ENCODE measurements around the gene PRR33.

PRR33 gene

DNA sequence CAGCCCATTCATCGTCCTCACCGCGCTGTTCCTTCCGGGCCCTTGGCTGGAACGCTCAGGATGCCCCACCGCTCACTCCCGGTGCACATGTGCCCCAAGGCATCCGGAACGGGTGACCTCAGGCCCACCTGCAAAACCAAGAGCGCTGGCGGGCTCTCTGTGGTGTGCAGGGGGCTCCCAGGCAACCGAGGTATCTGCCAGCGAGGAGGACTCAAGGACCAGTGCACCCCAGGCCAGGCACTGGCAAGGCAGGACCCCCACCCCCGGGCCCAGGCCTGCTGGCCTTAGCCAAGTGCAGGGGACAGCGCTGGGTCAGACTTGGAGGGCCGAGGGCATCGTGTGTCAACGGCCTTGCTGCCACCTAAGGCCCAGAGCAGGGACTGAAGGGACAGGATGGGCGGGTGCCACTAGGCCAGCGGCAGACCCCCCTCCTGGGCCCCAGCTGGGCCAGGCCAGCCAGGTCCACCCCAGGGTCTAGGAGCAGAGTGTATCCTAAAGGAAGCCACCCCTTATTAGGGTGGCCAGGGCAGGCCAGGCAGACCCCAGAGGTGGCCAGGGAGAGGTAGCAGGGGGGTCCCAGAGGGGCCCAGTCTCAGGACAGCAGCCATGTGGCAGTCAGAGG lies 36.3 kb upstream of the PRR33 start:
- no peak for DNase-seq

- DNase-seq = no peak
Observed at GRCh38 chr11:1927026-1927847, 35.5 kb upstream of the PRR33 start.

GRCh38 chr11:1926156-1927025 lies 34.7 kb upstream of the PRR33 start:
- no peak for DNase-seq

DNA sequence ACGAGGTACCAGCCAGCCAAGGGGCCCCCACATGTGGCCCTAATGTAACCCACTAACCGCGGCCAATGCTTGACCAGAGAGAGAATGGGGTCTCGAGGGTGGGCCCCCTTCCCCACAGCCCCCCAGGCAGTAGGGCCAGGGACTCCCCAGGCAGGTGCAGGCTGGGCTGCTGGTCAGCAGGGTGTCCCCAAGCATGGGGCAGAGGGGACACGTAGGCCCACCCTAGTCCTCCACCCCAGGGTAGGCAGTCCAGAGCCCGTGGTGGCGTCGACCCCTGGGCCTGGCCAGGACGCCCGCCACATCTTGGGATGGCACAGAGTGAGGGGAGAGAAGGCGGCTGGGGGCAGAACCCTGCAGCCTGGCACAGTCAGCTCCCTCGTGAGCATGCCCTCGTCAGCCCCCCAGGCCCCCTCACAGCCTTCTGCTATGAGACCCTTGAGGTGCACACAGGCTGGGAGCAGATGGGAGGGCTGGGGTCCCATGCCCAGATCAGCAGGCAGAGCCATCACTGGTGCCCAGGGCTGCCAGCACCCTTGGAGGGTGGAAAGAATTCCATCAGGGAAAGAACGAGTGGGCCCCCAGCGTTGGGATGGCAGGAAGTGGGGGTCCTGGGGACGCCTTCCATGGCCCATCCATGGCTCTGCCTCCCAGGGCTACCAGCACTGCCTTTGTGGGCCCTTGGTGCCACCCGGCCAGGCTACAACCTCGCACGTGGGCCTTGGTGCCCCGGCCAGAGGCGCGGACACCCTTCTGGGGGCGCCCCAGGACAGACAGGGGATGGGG lies 33.9 kb upstream of the PRR33 start:
- DNase-seq = no peak

DNA sequence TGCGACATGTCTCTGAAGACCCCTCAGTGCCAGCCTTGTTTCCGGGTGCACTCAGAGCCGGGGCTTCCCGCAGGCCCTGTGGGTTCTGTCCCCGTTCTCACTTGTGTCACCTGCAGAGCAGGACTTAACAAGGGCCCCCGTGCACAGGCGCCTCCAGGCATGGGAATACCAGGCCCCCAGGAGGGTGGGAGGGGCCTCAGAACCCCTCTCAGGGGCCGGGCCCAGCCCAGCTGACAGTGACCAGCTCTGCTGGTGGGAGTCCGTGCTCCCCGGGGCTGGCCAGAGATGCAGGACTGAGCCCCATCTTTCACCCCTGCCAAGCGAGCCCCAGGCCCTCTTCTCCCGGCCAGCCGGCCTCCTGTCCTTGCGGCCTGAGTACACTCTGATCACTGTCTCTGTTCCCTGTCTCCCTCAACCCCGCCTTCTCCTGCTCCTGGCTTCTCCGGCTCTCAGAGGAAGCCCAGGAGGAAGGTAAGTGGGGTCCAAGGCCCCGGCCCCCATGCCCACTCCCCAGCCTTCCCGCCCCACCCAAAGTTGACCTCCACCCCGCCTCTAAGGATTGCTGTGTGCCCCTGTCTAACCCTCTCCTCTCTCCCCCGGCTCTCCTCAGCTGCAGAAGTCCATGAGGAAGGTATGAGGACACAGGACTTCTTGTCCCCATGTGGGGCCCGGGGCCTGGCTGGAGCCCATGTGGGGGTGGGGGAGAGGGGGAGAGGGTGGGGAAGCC lies 33.1 kb upstream of the PRR33 start:
- no peak for DNase-seq

GRCh38 chr11:1924181-1924580 lies 32.5 kb upstream of the PRR33 start:
- no peak for DNase-seq

DNA sequence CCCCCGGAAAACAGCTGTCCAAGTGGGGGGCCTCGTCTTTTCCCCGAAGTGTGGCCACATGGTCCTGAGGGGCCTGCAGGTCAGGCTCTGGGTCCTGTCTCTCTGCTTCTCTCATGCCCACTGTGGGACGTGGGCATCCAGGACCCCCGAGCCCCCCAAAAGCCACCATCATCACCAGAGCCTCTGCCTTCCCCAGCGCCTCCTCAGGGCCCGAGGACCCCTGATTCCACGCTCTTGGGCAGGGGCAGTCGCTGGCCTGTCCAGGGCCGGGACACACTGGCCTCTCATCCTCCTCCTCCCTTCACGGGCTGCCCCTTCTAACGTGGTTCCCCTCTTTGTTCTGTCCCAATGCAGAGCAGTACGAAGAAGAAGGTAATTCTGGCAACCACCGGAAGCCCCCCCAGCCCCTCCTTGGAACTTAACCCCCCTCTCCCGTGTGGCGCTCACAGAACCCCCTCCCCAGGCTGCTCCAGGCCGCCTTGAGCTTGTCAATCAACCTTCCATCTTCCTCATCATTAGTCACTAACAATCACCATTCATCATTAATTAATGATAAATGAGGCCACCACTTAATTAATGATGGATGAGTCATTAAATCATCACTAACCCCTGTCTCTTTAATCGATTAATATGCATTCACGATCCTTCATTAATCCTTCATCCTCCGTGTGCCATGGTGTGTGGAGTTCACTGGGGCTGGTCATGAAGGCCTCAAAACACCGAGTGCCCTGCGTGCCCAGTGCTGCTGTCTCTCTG lies 31.7 kb upstream of the PRR33 start:
- DNase-seq = no peak

DNA sequence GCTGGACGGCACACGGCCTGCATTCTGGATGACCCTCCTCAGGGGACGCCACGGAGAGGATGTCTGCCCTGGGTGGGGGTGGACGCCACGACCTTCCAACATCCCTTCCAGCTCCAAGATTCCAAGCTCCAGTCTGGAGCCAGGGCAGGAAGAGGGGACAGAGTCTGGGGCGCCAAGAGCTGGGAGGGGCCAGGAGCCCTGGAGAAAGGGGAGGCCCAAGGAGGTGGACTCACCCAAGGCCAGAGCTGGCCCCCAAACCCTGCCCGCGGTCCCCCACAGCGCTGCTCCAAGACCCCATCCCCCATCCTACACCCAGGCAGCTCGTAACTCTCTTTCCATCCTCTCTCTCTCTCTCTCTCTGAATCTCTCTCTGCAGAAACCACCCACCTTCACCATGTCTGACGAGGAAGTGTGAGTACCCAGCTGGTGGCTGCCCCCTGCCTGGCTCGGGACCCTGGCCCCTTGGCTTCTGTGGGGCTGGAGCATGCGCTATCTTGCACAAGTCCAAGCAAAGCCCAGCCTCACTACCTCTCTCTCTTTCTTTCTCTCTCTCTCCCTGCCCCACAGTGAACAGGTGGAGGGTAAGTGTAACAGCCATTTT lies 30.9 kb upstream of the PRR33 start:
- no peak for DNase-seq

DNA sequence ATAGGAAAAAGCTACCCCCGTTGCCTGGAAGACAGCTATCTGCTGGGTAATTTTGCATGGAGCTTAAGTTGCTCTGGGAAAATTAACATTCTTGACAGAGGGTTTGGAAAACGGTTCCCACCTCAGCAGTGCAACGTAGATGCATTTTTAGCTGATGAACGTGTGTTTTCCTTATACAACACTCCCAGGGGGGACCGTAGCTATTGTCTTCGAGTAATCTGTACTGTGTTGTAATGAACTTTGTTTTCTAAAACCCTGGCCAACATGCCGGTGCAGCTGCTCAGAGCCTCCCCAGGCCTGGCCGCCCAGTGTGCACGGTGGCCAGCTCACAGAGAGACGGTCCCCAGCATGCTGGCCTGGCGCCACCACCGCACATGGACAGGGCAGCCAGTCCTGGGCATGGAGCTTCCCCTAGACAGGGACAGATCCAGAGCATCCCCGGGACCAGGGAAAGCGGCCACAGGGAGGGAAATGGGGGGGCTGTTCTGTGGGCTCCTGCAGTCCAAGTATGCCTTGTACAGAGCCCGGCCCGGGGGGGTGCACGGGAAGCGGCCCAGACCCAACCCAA lies 30.0 kb upstream of the PRR33 start:
- no peak for DNase-seq

DNA sequence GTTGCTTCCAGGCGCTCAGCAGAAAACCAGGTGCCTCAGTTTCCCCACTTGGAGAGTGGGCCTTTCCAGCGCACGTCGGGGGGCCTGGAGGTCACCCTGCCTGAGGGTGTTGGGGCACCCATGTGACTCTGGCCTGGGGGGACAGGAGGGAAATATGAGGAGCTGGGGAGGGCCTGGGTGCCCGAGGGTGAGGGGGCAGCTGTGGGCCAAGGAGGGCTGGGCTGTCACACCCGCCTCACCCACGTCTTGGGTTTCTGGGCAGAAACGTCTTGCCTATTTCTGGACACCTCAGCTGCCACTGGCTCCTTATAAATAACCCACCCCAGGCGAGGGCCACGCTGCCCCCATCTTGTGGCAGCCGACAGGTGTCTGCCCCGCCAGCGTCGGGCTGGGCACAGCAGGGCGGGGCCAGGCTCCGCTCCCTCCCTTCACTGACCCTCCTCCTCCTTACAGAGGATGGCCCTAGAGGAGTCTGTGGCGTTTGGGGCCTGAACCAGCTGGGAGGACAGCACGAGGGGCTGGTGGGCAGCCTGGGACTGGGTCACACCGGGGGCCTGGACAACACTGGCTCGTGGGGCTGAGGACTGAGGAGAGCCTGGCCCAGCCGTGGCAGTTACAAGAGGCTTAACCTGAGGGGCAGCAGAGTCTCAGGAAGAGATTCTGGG lies 29.3 kb upstream of the PRR33 start:
- no peak for DNase-seq

GRCh38 chr11:1920128-1920908 lies 28.6 kb upstream of the PRR33 start:
- DNase-seq = no peak

- no peak for DNase-seq
Observed at GRCh38 chr11:1919391-1920127, 27.9 kb upstream of the PRR33 start, which contains the start of gene TNNT3. Gene TNNT3, plus strand, starts transcription at chr11:1919703. Its CDS starts 3,172 bp downstream, at chr11:1922875.

DNA sequence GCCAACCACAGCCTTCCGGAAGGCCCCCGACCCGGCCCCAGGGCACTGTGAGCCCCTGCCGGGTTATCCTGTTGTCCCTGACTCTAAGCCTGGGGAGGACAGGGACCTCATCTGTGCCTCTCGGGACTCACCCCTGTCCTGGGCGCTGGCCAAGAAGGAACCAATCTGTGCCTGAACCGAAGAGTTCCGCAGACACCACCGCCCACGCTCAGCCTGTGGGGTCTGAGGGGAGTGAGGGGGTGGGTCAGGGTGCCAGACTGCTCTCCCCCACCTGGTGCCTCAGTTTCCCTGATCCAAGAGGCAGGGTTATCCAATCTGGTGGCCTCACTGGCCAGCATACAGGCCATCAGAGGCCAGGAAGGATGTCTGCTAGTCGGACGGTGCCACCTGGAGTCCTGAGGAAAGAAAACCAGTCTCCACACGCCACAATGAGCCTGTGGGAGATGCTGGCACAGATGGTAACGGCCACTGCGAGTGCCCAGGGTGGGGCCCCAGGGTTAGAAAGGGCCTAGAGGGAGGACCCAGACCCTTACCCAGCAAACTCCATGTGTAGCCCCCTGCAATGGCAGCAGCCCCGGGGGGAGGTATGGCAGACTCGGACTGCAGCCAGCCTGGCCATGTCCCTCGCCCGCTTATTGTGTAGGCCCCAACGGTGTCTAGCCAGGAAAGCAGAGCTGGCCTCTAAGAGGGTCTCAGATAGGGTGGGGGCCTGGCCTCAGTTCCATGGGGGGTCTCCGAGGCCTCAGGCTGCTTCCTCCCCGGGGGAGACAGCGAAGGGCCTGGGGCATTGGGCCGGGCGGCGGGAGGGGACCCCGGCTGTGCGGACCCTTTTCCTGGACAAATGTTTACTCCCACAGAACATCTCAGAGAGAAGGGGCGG lies 27.0 kb upstream of the PRR33 start:
- no peak for DNase-seq

DNA sequence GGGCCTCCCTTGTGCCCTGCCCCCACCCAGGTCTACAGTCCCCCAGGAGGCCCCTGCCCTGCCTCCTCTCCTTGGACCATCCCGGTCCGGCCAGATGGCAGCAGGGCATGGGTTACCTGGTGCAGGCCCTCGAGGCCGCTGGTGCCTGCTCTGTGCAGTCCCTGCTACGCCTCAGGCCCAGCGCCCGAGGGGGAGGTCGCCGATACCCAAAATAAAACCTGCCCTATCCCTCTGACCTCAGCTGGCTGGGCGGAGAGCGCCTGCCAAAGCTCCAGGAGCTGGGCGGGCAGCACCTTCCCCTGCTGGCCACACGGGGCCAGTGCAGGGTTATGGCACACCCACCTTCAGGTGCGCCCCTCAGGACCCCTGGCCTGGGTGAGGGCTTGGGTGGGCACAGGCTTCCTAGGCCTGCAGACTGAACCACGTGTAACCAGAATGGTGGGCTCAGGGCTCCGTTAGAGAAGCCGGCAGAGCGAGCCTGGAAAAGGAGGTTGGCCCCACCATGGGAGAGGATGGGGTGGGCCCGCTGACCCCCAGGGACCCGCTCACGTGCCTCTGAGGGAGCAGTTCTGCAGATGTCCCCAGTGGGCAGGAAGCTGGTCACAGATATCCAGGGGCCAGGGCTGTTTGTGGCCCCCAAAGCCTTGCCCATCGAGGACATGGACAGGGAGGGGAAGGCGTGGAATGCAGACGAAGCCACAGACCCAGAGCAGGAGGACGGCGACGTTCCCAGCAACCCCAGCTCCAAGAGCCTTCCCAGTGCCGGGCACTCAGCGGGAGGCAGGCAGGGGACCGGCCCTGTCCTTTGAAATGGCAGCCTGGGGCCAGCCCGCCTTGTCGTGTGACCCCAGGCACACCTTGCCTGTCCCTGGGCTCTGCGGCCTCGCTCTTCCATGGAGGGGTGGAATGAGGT lies 26.1 kb upstream of the PRR33 start:
- no peak for DNase-seq

DNA sequence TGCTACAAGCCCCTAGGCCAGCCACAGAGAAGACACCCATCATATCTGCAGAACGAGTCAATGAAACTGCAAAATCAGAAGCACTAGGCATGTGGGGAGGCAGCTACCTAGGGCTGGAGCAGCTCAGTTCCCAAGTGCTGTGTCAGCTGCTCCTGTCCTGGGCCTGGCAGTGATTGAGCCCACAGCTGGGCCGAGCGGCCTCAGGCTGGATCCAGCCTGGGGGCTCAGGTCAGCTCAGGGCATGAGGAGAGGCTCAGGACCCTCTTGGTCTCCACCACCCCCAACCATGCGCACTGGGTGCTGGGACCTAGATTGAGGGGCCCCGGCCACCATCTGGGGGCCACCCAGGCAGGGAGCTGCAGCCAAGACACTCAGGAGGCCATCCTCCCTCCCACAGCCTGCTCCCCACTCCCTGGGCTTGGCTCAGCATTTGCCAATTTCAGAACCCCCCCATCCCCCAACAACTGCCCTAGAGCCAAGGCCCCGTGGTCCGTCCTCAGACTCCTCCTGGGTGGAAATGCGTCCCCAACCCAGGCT lies 25.4 kb upstream of the PRR33 start:
- DNase-seq = no peak
